ENCODE results near the gene REV1.

DNA sequence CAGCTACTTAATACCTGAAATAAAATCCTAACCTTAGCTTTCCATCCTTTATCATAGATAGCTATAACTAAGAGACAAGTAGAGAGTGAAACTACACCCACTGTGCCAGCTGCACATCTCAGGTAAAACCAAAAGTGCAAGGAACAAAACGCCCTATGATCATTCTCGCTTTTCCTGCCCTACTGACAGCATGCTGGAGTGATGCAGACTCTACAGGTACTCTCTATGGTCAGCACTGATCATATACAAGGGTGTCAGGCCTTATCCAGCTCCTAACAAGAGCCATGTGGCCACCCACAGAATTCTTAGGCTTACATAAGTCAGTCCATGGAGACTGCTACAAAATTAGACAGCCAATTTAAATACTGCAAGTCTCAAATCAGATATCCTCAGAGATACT is 45.6 kb downstream of the REV1 start:
- TF ChIP-seq CTCF (IDR thresholded peaks at IDR 0.05 in 4 of 5, conservative IDR thresholded peaks at IDR 0.05 in 1 of 5): no peak
- no peak for TF ChIP-seq POLR2A (IDR thresholded peaks at IDR 0.05)
